ENCODE measurements around the gene EN2. TPM values are rescaled to one million over a fixed set of nuclear protein-coding genes. Genes with fewer than 3 reads are reported as not detected.

EN2 gene
- total and polyA plus RNA-seq, 5 donors from 2014 or later = not detected

- Mint-ChIP-seq H3K4me3 (peak overlapping the region in 1 of 4 donors; percentile 15), H3K4me1 (peaks cover 0 to 26% (median 4%) of the 10 kb centered on the region in 4 donors), H3K27ac (no peak overlapping the region), H3K9me3 (peaks cover 0 to 3% (median 0%) of the 10 kb centered on the region in 7 donors), H3K36me3 (no peaks in the 10 kb centered on the region), H3K27me3 (peaks cover 69% of the 10 kb centered on the region)
- H3K4me3 ChIP-seq (ENCODE audit: low read depth, low read length) = no peak overlapping the region
- H3K4me1 ChIP-seq (ENCODE audit: control insufficient read depth, insufficient read depth, low read length, poor library complexity, severe bottlenecking) = peaks cover 18% of the 10 kb centered on the region
- no peak overlapping the region for H3K27ac ChIP-seq (ENCODE audit: insufficient read depth, low read length, poor library complexity, severe bottlenecking)
- ATAC-seq (ENCODE audit: low read depth in 2 of 2) (no peak), DNase-seq (no peak)
- no peaks in the 10 kb centered on the region for H3K9me3 ChIP-seq (ENCODE audit: control insufficient read depth in 2 of 2, low read length in 2 of 2)
- peaks cover 19% of the 10 kb centered on the region for H3K27me3 ChIP-seq (ENCODE audit: control insufficient read depth, insufficient read depth, low read length)
- H3K36me3 ChIP-seq (ENCODE audit: control insufficient read depth, insufficient read depth, low read length) = no peaks in the 10 kb centered on the region
These were observed 3.5 kb upstream of the EN2 start for GRCh38 chr7:155454183-155455112.

- DNase-seq (no peak), ATAC-seq (ENCODE audit: low read depth in 2 of 2) (no peak)
- peaks cover 18% of the 10 kb centered on the region for H3K4me1 ChIP-seq (ENCODE audit: control insufficient read depth, insufficient read depth, low read length, poor library complexity, severe bottlenecking)
- H3K36me3 Mint-ChIP-seq = no peaks in the 10 kb centered on the region
- H3K4me1 Mint-ChIP-seq = peaks cover 0 to 29% (median 4%) of the 10 kb centered on the region in 4 donors
- peaks cover 19% of the 10 kb centered on the region for H3K27me3 ChIP-seq (ENCODE audit: control insufficient read depth, insufficient read depth, low read length)
- no peaks in the 10 kb centered on the region for H3K9me3 ChIP-seq (ENCODE audit: control insufficient read depth in 2 of 2, low read length in 2 of 2)
- H3K4me3 Mint-ChIP-seq = peak overlapping the region in 2 of 4 donors; percentile 22 to 43
- peaks cover 0 to 3% (median 0%) of the 10 kb centered on the region in 7 donors for H3K9me3 Mint-ChIP-seq
- no peaks in the 10 kb centered on the region for H3K36me3 ChIP-seq (ENCODE audit: control insufficient read depth, insufficient read depth, low read length)
- no peak overlapping the region for H3K27ac ChIP-seq (ENCODE audit: insufficient read depth, low read length, poor library complexity, severe bottlenecking)
- no peak overlapping the region for H3K4me3 ChIP-seq (ENCODE audit: low read depth, low read length)
- H3K27ac Mint-ChIP-seq = peak overlapping the region in 1 of 3 donors; percentile 60
- H3K27me3 Mint-ChIP-seq = peaks cover 73% of the 10 kb centered on the region
These were observed 2.7 kb upstream of the EN2 start for GRCh38 chr7:155455132-155455693.

- DNase-seq (no peak), ATAC-seq (ENCODE audit: low read depth in 2 of 2) (no peak)
- Histone ChIP-seq H3K36me3 (ENCODE audit: control insufficient read depth, insufficient read depth, low read length) (no peaks in the 10 kb centered on the region), H3K9me3 (ENCODE audit: control insufficient read depth in 2 of 2, low read length in 2 of 2) (no peaks in the 10 kb centered on the region), H3K4me3 (ENCODE audit: low read depth, low read length) (no peak overlapping the region), H3K27me3 (ENCODE audit: control insufficient read depth, insufficient read depth, low read length) (peaks cover 24% of the 10 kb centered on the region), H3K4me1 (ENCODE audit: control insufficient read depth, insufficient read depth, low read length, poor library complexity, severe bottlenecking) (peaks cover 18% of the 10 kb centered on the region), H3K27ac (ENCODE audit: insufficient read depth, low read length, poor library complexity, severe bottlenecking) (no peak overlapping the region)
- no peak overlapping the region for H3K27ac Mint-ChIP-seq
- H3K9me3 Mint-ChIP-seq = peaks cover 0 to 3% (median 0%) of the 10 kb centered on the region in 7 donors
- no peaks in the 10 kb centered on the region for H3K36me3 Mint-ChIP-seq
- peaks cover 0 to 26% (median 4%) of the 10 kb centered on the region in 4 donors for H3K4me1 Mint-ChIP-seq
- peak overlapping the region in 3 of 4 donors; percentile 36 to 89 (median 78) for H3K4me3 Mint-ChIP-seq
- H3K27me3 Mint-ChIP-seq = peaks cover 74% of the 10 kb centered on the region
These were observed 1.9 kb upstream of the EN2 start for GRCh38 chr7:155455776-155456737.

- H3K4me1 ChIP-seq (ENCODE audit: control insufficient read depth, insufficient read depth, low read length, poor library complexity, severe bottlenecking) = peaks cover 18% of the 10 kb centered on the region
- DNase-seq = peak in 1 of 3 donors; percentile 23
- H3K4me1 Mint-ChIP-seq = peaks cover 0 to 22% (median 4%) of the 10 kb centered on the region in 4 donors
- peaks cover 26% of the 10 kb centered on the region for H3K27me3 ChIP-seq (ENCODE audit: control insufficient read depth, insufficient read depth, low read length)
- H3K4me3 ChIP-seq (ENCODE audit: low read depth, low read length) = peak overlapping the region; percentile 44
- peaks cover 74% of the 10 kb centered on the region for H3K27me3 Mint-ChIP-seq
- ATAC-seq (ENCODE audit: low read depth in 2 of 2) = no peak
- no peak overlapping the region for H3K27ac ChIP-seq (ENCODE audit: insufficient read depth, low read length, poor library complexity, severe bottlenecking)
- H3K36me3 Mint-ChIP-seq = no peaks in the 10 kb centered on the region
- H3K36me3 ChIP-seq (ENCODE audit: control insufficient read depth, insufficient read depth, low read length) = no peaks in the 10 kb centered on the region
- no peak overlapping the region for H3K27ac Mint-ChIP-seq
- H3K9me3 ChIP-seq (ENCODE audit: control insufficient read depth in 2 of 2, low read length in 2 of 2) = no peaks in the 10 kb centered on the region
- peak overlapping the region in 3 of 4 donors; percentile 36 to 93 (median 66) for H3K4me3 Mint-ChIP-seq
- H3K9me3 Mint-ChIP-seq = peaks cover 0 to 5% (median 0%) of the 10 kb centered on the region in 7 donors
These were observed 988 bp upstream of the EN2 start for GRCh38 chr7:155456738-155457543.

GRCh38 chr7:155457544-155458110 is 302 bp upstream of the EN2 start:
- Histone ChIP-seq H3K36me3 (ENCODE audit: control insufficient read depth, insufficient read depth, low read length) (no peaks in the 10 kb centered on the region), H3K4me1 (ENCODE audit: control insufficient read depth, insufficient read depth, low read length, poor library complexity, severe bottlenecking) (peaks cover 18% of the 10 kb centered on the region), H3K27ac (ENCODE audit: insufficient read depth, low read length, poor library complexity, severe bottlenecking) (no peak overlapping the region), H3K4me3 (ENCODE audit: low read depth, low read length) (no peak overlapping the region), H3K27me3 (ENCODE audit: control insufficient read depth, insufficient read depth, low read length) (peaks cover 20% of the 10 kb centered on the region), H3K9me3 (ENCODE audit: control insufficient read depth in 2 of 2, low read length in 2 of 2) (no peaks in the 10 kb centered on the region)
- Mint-ChIP-seq H3K4me1 (peaks cover 0 to 22% (median 2%) of the 10 kb centered on the region in 4 donors), H3K27ac (no peak overlapping the region), H3K4me3 (peak overlapping the region in 2 of 4 donors; percentile 48 to 50), H3K27me3 (peaks cover 74% of the 10 kb centered on the region), H3K36me3 (no peaks in the 10 kb centered on the region), H3K9me3 (peaks cover 0 to 5% (median 0%) of the 10 kb centered on the region in 7 donors)
- DNase-seq (no peak), ATAC-seq (ENCODE audit: low read depth in 2 of 2) (no peak)

GRCh38 chr7:155458878-155459699 is 1.2 kb downstream of the EN2 start:
- Mint-ChIP-seq H3K27me3 (peaks cover 78% of the 10 kb centered on the region), H3K9me3 (peaks cover 0 to 5% (median 0%) of the 10 kb centered on the region in 7 donors), H3K27ac (no peak overlapping the region), H3K4me3 (peak overlapping the region in 2 of 4 donors; percentile 44 to 50), H3K4me1 (peaks cover 0 to 20% (median 4%) of the 10 kb centered on the region in 4 donors), H3K36me3 (no peaks in the 10 kb centered on the region)
- ATAC-seq (ENCODE audit: low read depth in 2 of 2) (no peak), DNase-seq (no peak)
- H3K36me3 ChIP-seq (ENCODE audit: control insufficient read depth, insufficient read depth, low read length) = no peaks in the 10 kb centered on the region
- peaks cover 18% of the 10 kb centered on the region for H3K4me1 ChIP-seq (ENCODE audit: control insufficient read depth, insufficient read depth, low read length, poor library complexity, severe bottlenecking)
- H3K9me3 ChIP-seq (ENCODE audit: control insufficient read depth in 2 of 2, low read length in 2 of 2) = no peaks in the 10 kb centered on the region
- peaks cover 19% of the 10 kb centered on the region for H3K27me3 ChIP-seq (ENCODE audit: control insufficient read depth, insufficient read depth, low read length)
- no peak overlapping the region for H3K27ac ChIP-seq (ENCODE audit: insufficient read depth, low read length, poor library complexity, severe bottlenecking)
- H3K4me3 ChIP-seq (ENCODE audit: low read depth, low read length) = no peak overlapping the region
